ENCODE results near the gene TMEM31.

GRCh38 chrX:103691059-103691458 is 19.6 kb upstream of the TMEM31 start:
- TF ChIP-seq CTCF (conservative IDR thresholded peaks at IDR 0.05; ENCODE audit: low read length) (no peak), EZH2phosphoT487 (IDR thresholded peaks at IDR 0.05; ENCODE audit: borderline replicate concordance) (no peak)
